Measurements from ENCODE around the gene APBB1IP. TPM values are rescaled to one million over a fixed set of nuclear protein-coding genes. Genes with fewer than 3 reads are reported as not detected.

Gene APBB1IP
- total RNA-seq, 3 donors from 2014 or later: 40.6 to 44.8 (median 41.8) TPM

GRCh38 chr10:26432938-26433337, 5.2 kb upstream of the APBB1IP start:
- DNase-seq (no peak), ATAC-seq (no peak)
- no peaks in the 10 kb centered on the region for H3K27me3 Mint-ChIP-seq (ENCODE audit: low read depth)
- no peaks in the 10 kb centered on the region for H3K36me3 Mint-ChIP-seq (ENCODE audit: insufficient read depth)
- H3K4me1 Mint-ChIP-seq (ENCODE audit: low read depth): peaks cover 40% of the 10 kb centered on the region
- no peak overlapping the region for H3K4me3 Mint-ChIP-seq
- no peaks in the 10 kb centered on the region for H3K9me3 Mint-ChIP-seq

GRCh38 chr10:26435852-26436251, 2.3 kb upstream of the APBB1IP start:
- Mint-ChIP-seq H3K4me3 (no peak overlapping the region), H3K9me3 (no peaks in the 10 kb centered on the region), H3K27me3 (ENCODE audit: low read depth) (no peaks in the 10 kb centered on the region)

GRCh38 chr10:26436848-26437247, 1.3 kb upstream of the APBB1IP start:
- no peak for ATAC-seq
- peaks cover under 1% of the 10 kb centered on the region for H3K36me3 Mint-ChIP-seq (ENCODE audit: insufficient read depth)
- no peak overlapping the region for H3K4me3 Mint-ChIP-seq
- H3K9me3 Mint-ChIP-seq: no peaks in the 10 kb centered on the region
- no peaks in the 10 kb centered on the region for H3K27me3 Mint-ChIP-seq (ENCODE audit: low read depth)
- peaks cover 38% of the 10 kb centered on the region for H3K4me1 Mint-ChIP-seq (ENCODE audit: low read depth)
- DNase-seq: no peak

More at GRCh38 chr10:26435852-26436251, 2.3 kb upstream of the APBB1IP start:
- peaks cover 31% of the 10 kb centered on the region for H3K4me1 Mint-ChIP-seq (ENCODE audit: low read depth)
- no peaks in the 10 kb centered on the region for H3K36me3 Mint-ChIP-seq (ENCODE audit: insufficient read depth)
- DNase-seq: no peak
- ATAC-seq: no peak

- Mint-ChIP-seq H3K27me3 (ENCODE audit: low read depth) (no peaks in the 10 kb centered on the region), H3K4me1 (ENCODE audit: low read depth) (peaks cover 51% of the 10 kb centered on the region), H3K36me3 (ENCODE audit: insufficient read depth) (peaks cover 4% of the 10 kb centered on the region), H3K9me3 (no peaks in the 10 kb centered on the region), H3K4me3 (peak overlapping the region; percentile 94)
- DNase-seq (peak; percentile 74), ATAC-seq (peak; percentile 75 to 89)
Measured at GRCh38 chr10:26438534-26439341, 597 bp downstream of the APBB1IP start.

- Mint-ChIP-seq H3K36me3 (ENCODE audit: insufficient read depth) (peaks cover 12% of the 10 kb centered on the region), H3K4me1 (ENCODE audit: low read depth) (peaks cover 58% of the 10 kb centered on the region), H3K4me3 (peak overlapping the region; percentile 94), H3K27me3 (ENCODE audit: low read depth) (no peaks in the 10 kb centered on the region), H3K9me3 (no peaks in the 10 kb centered on the region)
- DNase-seq (no peak), ATAC-seq (no peak)
Measured at GRCh38 chr10:26439406-26440087, 1.4 kb downstream of the APBB1IP start.

- Mint-ChIP-seq H3K9me3 (no peaks in the 10 kb centered on the region), H3K4me3 (peak overlapping the region; percentile 94), H3K4me1 (ENCODE audit: low read depth) (peaks cover 59% of the 10 kb centered on the region), H3K27me3 (ENCODE audit: low read depth) (no peaks in the 10 kb centered on the region), H3K36me3 (ENCODE audit: insufficient read depth) (peaks cover 12% of the 10 kb centered on the region)
- DNase-seq (no peak), ATAC-seq (no peak)
Measured at GRCh38 chr10:26440088-26440470, 1.9 kb downstream of the APBB1IP start.

GRCh38 chr10:26441491-26442214, 3.5 kb downstream of the APBB1IP start:
- DNase-seq: no peak

GRCh38 chr10:26445411-26446031, 7.4 kb downstream of the APBB1IP start:
- H3K36me3 Mint-ChIP-seq (ENCODE audit: insufficient read depth): peaks cover 33% of the 10 kb centered on the region
- DNase-seq: no peak
- peaks cover 4% of the 10 kb centered on the region for H3K9me3 Mint-ChIP-seq
- no peak for ATAC-seq
- no peaks in the 10 kb centered on the region for H3K27me3 Mint-ChIP-seq (ENCODE audit: low read depth)
- peak overlapping the region; percentile 17 for H3K4me3 Mint-ChIP-seq
- peaks cover 81% of the 10 kb centered on the region for H3K4me1 Mint-ChIP-seq (ENCODE audit: low read depth)

More at GRCh38 chr10:26441491-26442214, 3.5 kb downstream of the APBB1IP start:
- H3K36me3 Mint-ChIP-seq (ENCODE audit: insufficient read depth): peaks cover 19% of the 10 kb centered on the region
- no peaks in the 10 kb centered on the region for H3K27me3 Mint-ChIP-seq (ENCODE audit: low read depth)
- peaks cover 2% of the 10 kb centered on the region for H3K9me3 Mint-ChIP-seq
- H3K4me1 Mint-ChIP-seq (ENCODE audit: low read depth): peaks cover 60% of the 10 kb centered on the region
- peak; percentile 39 to 44 for ATAC-seq
- H3K4me3 Mint-ChIP-seq: peak overlapping the region; percentile 80

GRCh38 chr10:26446258-26446657, 8.1 kb downstream of the APBB1IP start:
- H3K36me3 Mint-ChIP-seq (ENCODE audit: insufficient read depth): peaks cover 33% of the 10 kb centered on the region
- peaks cover 4% of the 10 kb centered on the region for H3K9me3 Mint-ChIP-seq
- peak in 1 of 2 donors; percentile 11 for ATAC-seq
- H3K27me3 Mint-ChIP-seq (ENCODE audit: low read depth): no peaks in the 10 kb centered on the region
- H3K4me3 Mint-ChIP-seq: peak overlapping the region; percentile 42
- H3K4me1 Mint-ChIP-seq (ENCODE audit: low read depth): peaks cover 83% of the 10 kb centered on the region
- no peak for DNase-seq

GRCh38 chr10:26448292-26448691, 10.2 kb downstream of the APBB1IP start:
- H3K27me3 Mint-ChIP-seq (ENCODE audit: low read depth): no peaks in the 10 kb centered on the region
- peak overlapping the region; percentile 66 for H3K4me3 Mint-ChIP-seq
- peaks cover 42% of the 10 kb centered on the region for H3K36me3 Mint-ChIP-seq (ENCODE audit: insufficient read depth)
- DNase-seq (no peak), ATAC-seq (no peak)
- H3K4me1 Mint-ChIP-seq (ENCODE audit: low read depth): peaks cover 85% of the 10 kb centered on the region
- peaks cover 4% of the 10 kb centered on the region for H3K9me3 Mint-ChIP-seq

- Mint-ChIP-seq H3K27me3 (ENCODE audit: low read depth) (no peaks in the 10 kb centered on the region), H3K36me3 (ENCODE audit: insufficient read depth) (peaks cover 42% of the 10 kb centered on the region), H3K4me3 (peak overlapping the region; percentile 66), H3K4me1 (ENCODE audit: low read depth) (peaks cover 88% of the 10 kb centered on the region), H3K9me3 (peaks cover 4% of the 10 kb centered on the region)
- peak in 1 of 2 donors; percentile 16 for ATAC-seq
- peak; percentile 22 for DNase-seq
Measured at GRCh38 chr10:26448706-26449435, 10.7 kb downstream of the APBB1IP start.

- Mint-ChIP-seq H3K36me3 (ENCODE audit: insufficient read depth) (peaks cover 35% of the 10 kb centered on the region), H3K9me3 (peaks cover 4% of the 10 kb centered on the region), H3K4me1 (ENCODE audit: low read depth) (peaks cover 86% of the 10 kb centered on the region), H3K4me3 (peak overlapping the region; percentile 66), H3K27me3 (ENCODE audit: low read depth) (no peaks in the 10 kb centered on the region)
- ATAC-seq (no peak), DNase-seq (no peak)
Measured at GRCh38 chr10:26449726-26450125, 11.6 kb downstream of the APBB1IP start.

- Mint-ChIP-seq H3K36me3 (ENCODE audit: insufficient read depth) (peaks cover 31% of the 10 kb centered on the region), H3K4me3 (no peak overlapping the region), H3K9me3 (no peaks in the 10 kb centered on the region), H3K27me3 (ENCODE audit: low read depth) (no peaks in the 10 kb centered on the region), H3K4me1 (ENCODE audit: low read depth) (peaks cover 87% of the 10 kb centered on the region)
- DNase-seq (no peak), ATAC-seq (no peak)
Measured at GRCh38 chr10:26451903-26452302, 13.8 kb downstream of the APBB1IP start.

Data from activated T-cell treated with anti-CD3 and anti-CD28 coated beads, Interleukin-2, amount 50 U/mL, for 4 hours (primary cell).